H9 (cell line): ENCODE measurements around the gene TRIM44. TPM values are rescaled to one million over a fixed set of nuclear protein-coding genes. Genes with fewer than 3 reads are reported as not detected.

Experiments
- DNase-seq: peaks from one replicate; pipeline ENCODE4 v3.0.0-alpha.2; 2017
- H2AFZ ChIP-seq: one replicate; pipeline ENCODE4 v1.6.1; 2013; ENCODE audit warnings: mild to moderate bottlenecking, low read length, control low read depth, moderate library complexity
- H2AK5ac ChIP-seq: 2 replicates; pipeline ENCODE4 v1.6.1; 2013; ENCODE audit warnings: low read length, control low read depth, mixed read lengths; ENCODE audit not compliant: insufficient read length
- H2BK120ac ChIP-seq: one replicate; pipeline ENCODE4 v1.6.1; 2013; ENCODE audit warnings: low read depth, mild to moderate bottlenecking, low read length, control low read depth, inconsistent platforms; ENCODE audit not compliant: poor library complexity, severe bottlenecking
- H2BK12ac ChIP-seq: 2 replicates; pipeline ENCODE4 v1.6.1; 2013; ENCODE audit warnings: low read length, control low read depth, mixed read lengths, low read depth; ENCODE audit not compliant: insufficient read length
- H2BK15ac ChIP-seq: 2 replicates; pipeline ENCODE4 v1.6.1; 2013; ENCODE audit warnings: low read depth, low read length, control low read depth
- H2BK20ac ChIP-seq: one replicate; pipeline ENCODE4 v1.6.1; 2013; ENCODE audit warnings: low read depth, mild to moderate bottlenecking, low read length, control low read depth, inconsistent platforms; ENCODE audit not compliant: poor library complexity, severe bottlenecking
- H2BK5ac ChIP-seq: 2 replicates; pipeline ENCODE4 v1.6.1; 2013; ENCODE audit warnings: low read length, control low read depth, mixed read lengths; ENCODE audit not compliant: insufficient read length
- H3K14ac ChIP-seq: 2 replicates; pipeline ENCODE4 v1.6.1; 2013; ENCODE audit warnings: low read length, control low read depth; ENCODE audit not compliant: insufficient read depth
- H3K18ac ChIP-seq: 2 replicates; pipeline ENCODE4 v1.6.1; 2013; ENCODE audit warnings: low read depth, mild to moderate bottlenecking, mixed read lengths, low read length, control low read depth; ENCODE audit not compliant: insufficient read length
- H3K23ac ChIP-seq: 2 replicates; pipeline ENCODE4 v1.6.1; 2013; ENCODE audit warnings: low read length, control low read depth, mixed read lengths, low read depth; ENCODE audit not compliant: insufficient read length
- H3K23me2 ChIP-seq: 2 replicates; pipeline ENCODE4 v1.6.1; 2013; ENCODE audit warnings: low read depth, mild to moderate bottlenecking, mixed read lengths, low read length, control low read depth; ENCODE audit not compliant: insufficient read length, poor library complexity, severe bottlenecking
- H3K27ac ChIP-seq: 2 replicates; pipeline ENCODE4 v1.5.1; 2013; ENCODE audit warnings: low read length, control low read depth, mixed read lengths, low read depth; ENCODE audit not compliant: insufficient read length
- H3K27me3 ChIP-seq: 2 replicates; pipeline ENCODE4 v1.6.1; 2013; ENCODE audit warnings: low read length, control low read depth, inconsistent platforms; ENCODE audit not compliant: insufficient read depth
- H3K4ac ChIP-seq: 2 replicates; pipeline ENCODE4 v1.6.1; 2013; ENCODE audit warnings: low read depth, mild to moderate bottlenecking, control low read depth, inconsistent platforms, low read length, moderate library complexity
- H3K4me1 ChIP-seq: 2 replicates; pipeline ENCODE4 v1.6.1; 2013; ENCODE audit warnings: low read length, control low read depth, inconsistent platforms; ENCODE audit not compliant: insufficient read depth
- H3K4me2 ChIP-seq: 2 replicates; pipeline ENCODE4 v1.6.1; 2013; ENCODE audit warnings: low read length, control low read depth, mixed read lengths; ENCODE audit not compliant: insufficient read length, insufficient read depth
- H3K56ac ChIP-seq: 2 replicates; pipeline ENCODE4 v1.6.1; 2013; ENCODE audit warnings: low read depth, mild to moderate bottlenecking, mixed read lengths, low read length, control low read depth; ENCODE audit not compliant: insufficient read length
- H3K79me1 ChIP-seq: 2 replicates; pipeline ENCODE4 v1.6.1; 2013; ENCODE audit warnings: low read depth, mild to moderate bottlenecking, moderate library complexity, low read length, control low read depth, inconsistent platforms; ENCODE audit not compliant: insufficient read depth, poor library complexity, severe bottlenecking
- H3K79me2 ChIP-seq: 2 replicates; pipeline ENCODE4 v1.6.1; 2013; ENCODE audit warnings: low read length, control low read depth, inconsistent platforms; ENCODE audit not compliant: insufficient read depth
- H3K9ac ChIP-seq: 2 replicates; pipeline ENCODE4 v1.6.1; 2013; ENCODE audit warnings: low read length, control low read depth, mixed read lengths; ENCODE audit not compliant: insufficient read length; ENCODE audit errors: extremely low read depth
- H3K9me3 ChIP-seq: one replicate; pipeline ENCODE4 v1.6.1; 2013; ENCODE audit warnings: low read depth, low read length, inconsistent platforms; ENCODE audit not compliant: control insufficient read depth
- H3T11ph ChIP-seq: one replicate; pipeline ENCODE4 v1.6.1; 2013; ENCODE audit warnings: mild to moderate bottlenecking, low read length, control low read depth, inconsistent platforms
- H4K20me1 ChIP-seq: one replicate; pipeline ENCODE4 v1.6.1; 2013; ENCODE audit not compliant: control insufficient read depth, insufficient read length, insufficient read depth
- H4K5ac ChIP-seq: 2 replicates; pipeline ENCODE4 v1.6.1; 2013; ENCODE audit warnings: low read depth, mild to moderate bottlenecking, mixed read lengths, low read length, control low read depth; ENCODE audit not compliant: insufficient read length
- H4K8ac ChIP-seq: replicated peaks from 2 replicates; pipeline ENCODE4 v1.6.1; 2013; ENCODE audit warnings: low read length, control low read depth, mixed read lengths, low read depth; ENCODE audit not compliant: insufficient read length
- H4K91ac ChIP-seq: 2 replicates; pipeline ENCODE4 v1.6.1; 2013; ENCODE audit warnings: low read depth, mild to moderate bottlenecking, moderate library complexity, mixed read lengths, low read length, control low read depth; ENCODE audit not compliant: insufficient read length
- H3K27ac Mint-ChIP-seq, 3 experiments: 2 replicates in 2 of 3; 3 replicates in 1 of 3; pipeline ENCODE4 v1.8.0; 2020 to 2021; ENCODE audit warnings: mixed read lengths in 3 of 3, mild to moderate bottlenecking in 1 of 3, moderate library complexity in 1 of 3
- H3K27me3 Mint-ChIP-seq: 2 replicates; pipeline ENCODE4 v1.8.0; 2021; ENCODE audit warnings: low read depth, mild to moderate bottlenecking, moderate library complexity, mixed read lengths
- H3K36me3 Mint-ChIP-seq, 3 experiments: 2 replicates in 2 of 3; 3 replicates in 1 of 3; pipeline ENCODE4 v1.8.0; 2020 to 2021; ENCODE audit warnings: low read depth in 3 of 3, mixed read lengths in 3 of 3; ENCODE audit not compliant: insufficient read depth in 1 of 3
- H3K4me1 Mint-ChIP-seq, 2 experiments: 2 replicates each; pipeline ENCODE4 v1.8.0; 2020; ENCODE audit warnings: mixed read lengths in 2 of 2
- H3K4me3 Mint-ChIP-seq, 2 experiments: 2 replicates in 1 of 2; 3 replicates in 1 of 2; pipeline ENCODE4 v1.8.0; 2020 to 2021; ENCODE audit warnings: mild to moderate bottlenecking in 2 of 2, mixed read lengths in 2 of 2, moderate library complexity in 1 of 2
- H3K9me3 Mint-ChIP-seq, 2 experiments: 2 replicates in 1 of 2; 3 replicates in 1 of 2; pipeline ENCODE4 v1.8.0; 2020; ENCODE audit warnings: mild to moderate bottlenecking in 2 of 2, mixed read lengths in 2 of 2, moderate library complexity in 1 of 2
- CTCF ChIP-seq: fragments of 200-600 bp; sonication (generic); conservative IDR thresholded peaks from 3 replicates; pipeline ENCODE4 v1.8.0; 2021; ENCODE audit warnings: antibody characterized with exemption, mild to moderate bottlenecking
- WGBS: extraction: QIAGEN DNeasy Blood & Tissue Kit; methylation state at CpG from one replicate; pipeline ENCODE4 v1.1.7; 2013; ENCODE audit warnings: missing lambda C conversion rate, low lambda C conversion rate, mixed read lengths; ENCODE audit not compliant: insufficient read length; ENCODE audit errors: extremely low coverage; 5-methylcytosine and 5-hydroxymethylcytosine counted together
- total RNA-seq: library from RNA; stranded (reverse); gene quantifications from 2 replicates; pipeline ENCODE4 v1.2.1, GENCODE V29; 2021

Gene TRIM44
- total RNA-seq, 1 experiment from 2014 or later, result 37.7 TPM

- Mint-ChIP-seq H3K9me3 (no peaks in the 10 kb centered on the region; a peak in 1 of 5 replicates), H3K4me1 (peaks cover 7% of the 10 kb centered on the region in 2 experiments; a peak in 3 of 4 replicates), H3K4me3 (no peak overlapping the region), H3K36me3 (peaks cover 0 to 8% (median 3%) of the 10 kb centered on the region in 3 experiments; a peak in 3 of 7 replicates), H3K27ac (no peak overlapping the region), H3K27me3 (no peaks in the 10 kb centered on the region)
- no peak overlapping the region for H3K18ac ChIP-seq
- H3K4me1 ChIP-seq, result no peaks in the 10 kb centered on the region
- H2BK15ac ChIP-seq, result no peak overlapping the region
- H3K9me3 ChIP-seq, result no peaks in the 10 kb centered on the region
- no peak overlapping the region for H2AK5ac ChIP-seq
- no peak for TF ChIP-seq CTCF
- no peak overlapping the region for H3K56ac ChIP-seq
- H3T11ph ChIP-seq, result no peak overlapping the region
- no peak overlapping the region for H2BK120ac ChIP-seq
- H2AFZ ChIP-seq, result no peak overlapping the region
- H3K23ac ChIP-seq, result no peak overlapping the region
- H2BK5ac ChIP-seq, result no peak overlapping the region
- H2BK12ac ChIP-seq, result no peak overlapping the region
- H4K91ac ChIP-seq, result no peak overlapping the region
- no CpG with 5 or more reads among the region's 3 CpGs for WGBS
- H3K14ac ChIP-seq, result no peak overlapping the region
- no peaks in the 10 kb centered on the region for H3K23me2 ChIP-seq
- H3K27ac ChIP-seq, result no peak overlapping the region
- no peaks in the 10 kb centered on the region for H3K79me2 ChIP-seq
- no peaks in the 10 kb centered on the region for H3K27me3 ChIP-seq
- no peaks in the 10 kb centered on the region for H3K79me1 ChIP-seq
- H2BK20ac ChIP-seq, result no peak overlapping the region
- H3K4ac ChIP-seq, result no peak overlapping the region
- H4K5ac ChIP-seq, result no peak overlapping the region
- no peak for DNase-seq
- H3K4me2 ChIP-seq, result no peak overlapping the region
- no peak overlapping the region for H3K9ac ChIP-seq
- H4K8ac ChIP-seq, result no peak overlapping the region
- H4K20me1 ChIP-seq, result no peaks in the 10 kb centered on the region
Observed at GRCh38 chr11:35796562-35796961, 134.0 kb downstream of the TRIM44 start.
